Karpas-422 (cell line): ENCODE measurements around the gene ACVR2A. TPM values are rescaled to one million over a fixed set of nuclear protein-coding genes. Genes with fewer than 3 reads are reported as not detected.

Source experiments
- small RNA-seq: library from RNA; depleted of rRNA; stranded (forward); fragments of <200 nt; gene quantifications from one replicate; pipeline ENCODE3, GENCODE V24; 2014
- total RNA-seq: library from RNA; depleted of rRNA; stranded (reverse); fragments of >200 nt; shearing (Covaris generic); gene quantifications from 2 replicates; pipeline ENCODE4 v1.2.3, GENCODE V29; 2014; ENCODE audit warnings: low replicate concordance; rRNA removed

The ACVR2A gene
- total RNA-seq, 1 experiment from 2014 or later: 2.6 TPM

Small RNA genes lying within 50 kb of the gene (small RNA-seq; reads per million reads assigned to genes)
- gene RNU6-1275P: not detected

Other genes starting within 250 kb of the ACVR2A start
- 20.1 and 63.1 TPM in 2 replicates for gene ORC4, start 175.7 kb downstream of the ACVR2A start, total RNA-seq
- 19.2 and 64.7 TPM in 2 replicates for gene MBD5, start 176.1 kb downstream of the ACVR2A start, total RNA-seq